ENCODE results near the gene HBG2.

- TF ChIP-seq GATA2 (IDR thresholded peaks at IDR 0.05; ENCODE audit: low read depth, low read length) (no peak), GATA3 (IDR thresholded peaks at IDR 0.05; ENCODE audit: low read depth, low read length) (no peak)
Observed at GRCh38 chr11:5274395-5274794, 19.8 kb upstream of the HBG2 start.
